Mesendoderm (in vitro differentiated cells): ENCODE measurements around the gene SUN3.

Source experiments
- DNase-seq: peaks from one replicate; pipeline ENCODE4 v3.0.0; 2013
- H2AK5ac ChIP-seq: 2 replicates; pipeline ENCODE4 v1.6.1; 2013; ENCODE audit warnings: low read length, inconsistent platforms
- H2BK120ac ChIP-seq: 2 replicates; pipeline ENCODE4 v1.6.1; 2013; ENCODE audit warnings: low read depth, mild to moderate bottlenecking, low read length, moderate library complexity, mixed read lengths
- H2BK15ac ChIP-seq: replicated peaks from 2 replicates; pipeline ENCODE4 v1.6.1; 2013; ENCODE audit warnings: low read depth, mild to moderate bottlenecking, moderate library complexity
- H2BK5ac ChIP-seq: 2 replicates; pipeline ENCODE4 v1.6.1; 2013; ENCODE audit warnings: low read length, inconsistent platforms
- H3K18ac ChIP-seq: 2 replicates; pipeline ENCODE4 v1.6.1; 2013; ENCODE audit warnings: mild to moderate bottlenecking, low read length, mixed read lengths
- H3K23ac ChIP-seq: one replicate; pipeline ENCODE4 v1.6.1; 2013; ENCODE audit warnings: low read length
- H3K27ac ChIP-seq: 2 replicates; pipeline ENCODE4 v1.5.1; 2013; ENCODE audit warnings: low read depth, mild to moderate bottlenecking, inconsistent platforms, low read length, moderate library complexity
- H3K27me3 ChIP-seq: 2 replicates; pipeline ENCODE4 v1.6.1; 2013; ENCODE audit warnings: low read length, control low read depth, mild to moderate bottlenecking, inconsistent platforms; ENCODE audit not compliant: insufficient read depth, poor library complexity
- H3K36me3 ChIP-seq: 2 replicates; pipeline ENCODE4 v1.6.1; 2013; ENCODE audit warnings: low read length, inconsistent platforms; ENCODE audit not compliant: control insufficient read depth, insufficient read depth
- H3K4ac ChIP-seq: one replicate; pipeline ENCODE4 v1.6.1; 2013; ENCODE audit warnings: low read depth, mild to moderate bottlenecking, low read length, moderate library complexity
- H3K4me1 ChIP-seq: 2 replicates; pipeline ENCODE4 v1.6.1; 2013; ENCODE audit warnings: low read depth, low read length, inconsistent platforms; ENCODE audit not compliant: control insufficient read depth
- H3K4me2 ChIP-seq: 2 replicates; pipeline ENCODE4 v1.6.1; 2013; ENCODE audit warnings: low read length
- H3K4me3 ChIP-seq: 2 replicates; pipeline ENCODE4 v1.5.1; 2013; ENCODE audit warnings: mild to moderate bottlenecking, low read length
- H3K56ac ChIP-seq: one replicate; pipeline ENCODE4 v1.6.1; 2013; ENCODE audit warnings: low read length
- H3K79me1 ChIP-seq: 2 replicates; pipeline ENCODE4 v1.6.1; 2013; ENCODE audit warnings: low read length, inconsistent platforms
- H3K79me2 ChIP-seq: 2 replicates; pipeline ENCODE4 v1.6.1; 2013; ENCODE audit warnings: mild to moderate bottlenecking, low read length; ENCODE audit not compliant: control insufficient read depth, insufficient read depth
- H3K9ac ChIP-seq: 2 replicates; pipeline ENCODE4 v1.6.1; 2013; ENCODE audit warnings: low read length, inconsistent platforms
- H4K5ac ChIP-seq: one replicate; pipeline ENCODE4 v1.6.1; 2013; ENCODE audit warnings: low read length
- H4K8ac ChIP-seq: one replicate; pipeline ENCODE4 v1.6.1; 2013; ENCODE audit warnings: low read depth, mild to moderate bottlenecking, control low read depth, low read length, moderate library complexity
- WGBS: extraction: QIAGEN DNeasy Blood & Tissue Kit; methylation state at CpG from one replicate; pipeline ENCODE4 v1.1.7; 2013; ENCODE audit warnings: low lambda C conversion rate, missing lambda C conversion rate; ENCODE audit not compliant: insufficient coverage; ENCODE audit errors: extremely low coverage; 5-methylcytosine and 5-hydroxymethylcytosine counted together

The SUN3 gene

DNA sequence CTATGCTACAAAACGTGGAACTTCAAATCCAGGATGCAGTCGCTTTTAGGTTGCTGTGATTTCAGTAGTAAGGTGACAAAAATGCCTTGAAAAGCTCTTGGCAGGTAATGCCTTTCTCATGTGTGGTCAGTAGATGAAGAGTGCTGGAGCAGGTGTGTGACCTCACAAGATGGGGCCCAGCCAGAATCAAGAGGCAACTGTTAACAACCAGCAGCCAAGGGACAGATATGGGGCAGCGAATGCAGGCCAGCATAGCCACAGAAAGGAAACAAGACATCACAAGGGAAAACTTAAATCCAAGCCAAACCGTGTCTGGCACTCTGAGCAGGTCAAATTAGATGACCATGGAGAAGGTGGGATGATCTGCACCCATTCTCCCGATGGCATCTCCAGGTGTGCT lies 61.8 kb downstream of the SUN3 start:
- Histone ChIP-seq H3K56ac (no peak overlapping the region), H4K5ac (no peak overlapping the region), H3K18ac (no peak overlapping the region), H3K79me1 (peaks cover 3% of the 10 kb centered on the region), H3K79me2 (no peaks in the 10 kb centered on the region), H3K4ac (no peak overlapping the region), H2BK120ac (no peak overlapping the region), H2BK15ac (no peak overlapping the region), H4K8ac (no peak overlapping the region), H2AK5ac (no peak overlapping the region), H3K27ac (no peak overlapping the region), H3K4me2 (no peak overlapping the region), H3K23ac (no peak overlapping the region), H3K36me3 (peaks cover 28% of the 10 kb centered on the region), H3K4me1 (peaks cover 2% of the 10 kb centered on the region), H3K4me3 (no peak overlapping the region), H3K9ac (no peak overlapping the region), H3K27me3 (no peaks in the 10 kb centered on the region), H2BK5ac (no peak overlapping the region)
- no CpG with 5 or more reads among the region's 5 CpGs for WGBS
- no peak for DNase-seq

DNA sequence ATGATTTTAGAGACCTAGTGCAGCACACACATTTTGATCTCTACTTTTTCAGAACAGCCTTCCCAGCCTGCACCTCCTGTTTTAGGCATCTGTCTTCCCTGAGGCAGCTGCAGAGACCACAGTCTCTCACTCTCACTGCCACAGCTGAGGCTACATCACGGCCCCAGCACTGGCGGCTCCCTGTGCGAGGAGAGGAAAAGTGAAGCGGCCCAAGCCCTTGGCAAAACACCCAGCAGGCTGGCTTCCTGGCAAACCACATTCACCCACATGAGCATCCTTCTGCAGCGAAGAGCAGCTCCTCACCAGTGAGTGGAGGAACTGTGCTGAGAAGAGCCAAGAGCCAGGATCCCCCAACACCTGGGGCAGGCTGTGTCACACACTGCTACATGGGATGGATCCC lies 63.5 kb downstream of the SUN3 start:
- Histone ChIP-seq H2BK5ac (no peak overlapping the region), H3K23ac (no peak overlapping the region), H3K18ac (no peak overlapping the region), H3K56ac (no peak overlapping the region), H3K79me2 (no peaks in the 10 kb centered on the region), H3K4me2 (no peak overlapping the region), H3K79me1 (peaks cover 2% of the 10 kb centered on the region), H4K5ac (no peak overlapping the region), H3K9ac (no peak overlapping the region), H2AK5ac (no peak overlapping the region), H3K4me3 (no peak overlapping the region), H3K4me1 (peaks cover 2% of the 10 kb centered on the region), H2BK15ac (no peak overlapping the region), H2BK120ac (no peak overlapping the region), H3K27me3 (no peaks in the 10 kb centered on the region), H3K4ac (no peak overlapping the region), H3K27ac (no peak overlapping the region), H3K36me3 (peaks cover 28% of the 10 kb centered on the region), H4K8ac (no peak overlapping the region)
- no peak for DNase-seq
- WGBS = no CpG with 5 or more reads among the region's 5 CpGs

DNA sequence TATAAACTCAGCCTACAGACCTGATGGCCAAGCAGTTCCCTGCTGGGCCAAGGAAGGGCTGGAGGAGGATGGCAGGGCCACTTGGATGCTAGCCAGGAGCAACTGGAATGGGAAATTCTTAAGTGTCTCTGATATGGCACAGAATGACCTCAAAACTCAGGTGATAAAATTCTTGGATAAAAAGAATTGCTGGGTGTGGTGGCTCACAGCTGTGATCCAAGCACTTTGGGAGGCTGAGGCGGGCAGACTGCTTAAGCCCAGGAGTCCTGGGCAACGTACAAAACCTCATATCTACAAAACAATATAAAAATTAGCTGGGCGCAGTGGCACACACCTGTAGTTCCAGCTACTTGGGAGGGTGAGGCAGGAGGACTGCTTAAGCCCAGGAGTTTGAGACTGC lies 66.6 kb downstream of the SUN3 start:
- no peak overlapping the region for H2BK120ac ChIP-seq
- H2BK15ac ChIP-seq = no peak overlapping the region
- no peak overlapping the region for H3K27ac ChIP-seq
- no peaks in the 10 kb centered on the region for H3K79me2 ChIP-seq
- H2AK5ac ChIP-seq = no peak overlapping the region
- H3K9ac ChIP-seq = no peak overlapping the region
- no peak overlapping the region for H4K5ac ChIP-seq
- no peak overlapping the region for H3K18ac ChIP-seq
- DNase-seq = no peak
- H3K4me1 ChIP-seq = no peaks in the 10 kb centered on the region
- H2BK5ac ChIP-seq = no peak overlapping the region
- no peak overlapping the region for H3K23ac ChIP-seq
- no CpG with 5 or more reads among the region's 3 CpGs for WGBS
- no peak overlapping the region for H3K4me2 ChIP-seq
- H3K56ac ChIP-seq = no peak overlapping the region
- H4K8ac ChIP-seq = no peak overlapping the region
- no peak overlapping the region for H3K4ac ChIP-seq
- no peak overlapping the region for H3K4me3 ChIP-seq
- H3K79me1 ChIP-seq = no peaks in the 10 kb centered on the region
- no peaks in the 10 kb centered on the region for H3K27me3 ChIP-seq
- H3K36me3 ChIP-seq = peaks cover 22% of the 10 kb centered on the region

DNA sequence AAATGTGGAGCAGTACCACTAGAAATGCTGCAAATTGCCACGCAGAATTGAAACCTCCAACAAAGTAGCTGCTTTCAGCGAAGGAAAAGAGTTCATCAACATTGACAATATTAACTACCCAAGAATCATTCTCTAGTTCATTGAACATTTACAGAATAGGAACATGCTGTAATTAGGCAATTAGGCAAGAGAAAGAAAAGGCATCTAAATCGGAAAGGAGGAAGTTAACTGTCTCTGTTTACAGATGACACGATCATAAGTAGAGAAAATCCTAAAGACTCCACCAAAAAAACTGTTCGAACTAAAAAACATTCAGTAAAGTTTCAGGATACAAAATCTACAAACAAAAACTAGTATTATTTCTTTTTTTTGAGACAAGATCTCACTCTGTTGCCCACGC lies 71.8 kb downstream of the SUN3 start:
- WGBS = no CpG with 5 or more reads among the region's 6 CpGs
- no peak overlapping the region for H2BK15ac ChIP-seq

GRCh38 chr7:47956220-47956619 lies 72.7 kb downstream of the SUN3 start:
- H3K4ac ChIP-seq = no peak overlapping the region
- H3K4me3 ChIP-seq = no peak overlapping the region
- H2BK120ac ChIP-seq = no peak overlapping the region
- H4K5ac ChIP-seq = no peak overlapping the region
- peaks cover 1% of the 10 kb centered on the region for H3K36me3 ChIP-seq
- H3K56ac ChIP-seq = no peak overlapping the region
- H3K9ac ChIP-seq = no peak overlapping the region
- no peak overlapping the region for H2BK5ac ChIP-seq
- no peak overlapping the region for H3K27ac ChIP-seq
- no peaks in the 10 kb centered on the region for H3K27me3 ChIP-seq
- no peak overlapping the region for H3K4me2 ChIP-seq
- H2AK5ac ChIP-seq = no peak overlapping the region
- no peak overlapping the region for H3K23ac ChIP-seq
- H2BK15ac ChIP-seq = no peak overlapping the region
- H3K18ac ChIP-seq = no peak overlapping the region
- H3K4me1 ChIP-seq = peaks cover 2% of the 10 kb centered on the region
- no peaks in the 10 kb centered on the region for H3K79me2 ChIP-seq
- peak; percentile 45 for DNase-seq
- no CpG with 5 or more reads among the region's 6 CpGs for WGBS
- peaks cover 2% of the 10 kb centered on the region for H3K79me1 ChIP-seq
- no peak overlapping the region for H4K8ac ChIP-seq

More for the DNA sequence above, 71.8 kb downstream of the SUN3 start:
- Histone ChIP-seq H3K79me2 (no peaks in the 10 kb centered on the region), H3K4me3 (no peak overlapping the region), H2AK5ac (no peak overlapping the region), H3K4me2 (no peak overlapping the region), H2BK5ac (no peak overlapping the region), H2BK120ac (no peak overlapping the region), H4K8ac (no peak overlapping the region), H3K23ac (no peak overlapping the region), H3K27ac (no peak overlapping the region), H3K36me3 (peaks cover 3% of the 10 kb centered on the region), H3K18ac (no peak overlapping the region), H3K4me1 (peaks cover 2% of the 10 kb centered on the region), H3K79me1 (peaks cover 2% of the 10 kb centered on the region), H3K9ac (no peak overlapping the region), H4K5ac (no peak overlapping the region), H3K27me3 (no peaks in the 10 kb centered on the region), H3K4ac (no peak overlapping the region), H3K56ac (no peak overlapping the region)
- DNase-seq = no peak

- DNase-seq = no peak
- H3K9ac ChIP-seq = no peak overlapping the region
- peaks cover 2% of the 10 kb centered on the region for H3K79me1 ChIP-seq
- no peak overlapping the region for H3K4me2 ChIP-seq
- peaks cover 2% of the 10 kb centered on the region for H3K4me1 ChIP-seq
- no peak overlapping the region for H3K27ac ChIP-seq
- no peaks in the 10 kb centered on the region for H3K27me3 ChIP-seq
- H3K56ac ChIP-seq = no peak overlapping the region
- H4K8ac ChIP-seq = no peak overlapping the region
- no peak overlapping the region for H3K23ac ChIP-seq
- H3K36me3 ChIP-seq = no peaks in the 10 kb centered on the region
- H3K79me2 ChIP-seq = no peaks in the 10 kb centered on the region
- no CpG with 5 or more reads among the region's 4 CpGs for WGBS
- no peak overlapping the region for H3K4ac ChIP-seq
- no peak overlapping the region for H2BK5ac ChIP-seq
- no peak overlapping the region for H4K5ac ChIP-seq
- no peak overlapping the region for H3K4me3 ChIP-seq
- no peak overlapping the region for H2BK15ac ChIP-seq
- no peak overlapping the region for H2AK5ac ChIP-seq
- no peak overlapping the region for H3K18ac ChIP-seq
- no peak overlapping the region for H2BK120ac ChIP-seq
Observed at GRCh38 chr7:47954231-47954911, 74.5 kb downstream of the SUN3 start.
